Measurements from ENCODE around the gene IDS. TPM values are rescaled to one million over a fixed set of nuclear protein-coding genes. Genes with fewer than 3 reads are reported as not detected.

Gene IDS
- total and polyA plus RNA-seq, 3 donors from 2014 or later = 25.3 to 38.4 (median 30.2) TPM

DNA sequence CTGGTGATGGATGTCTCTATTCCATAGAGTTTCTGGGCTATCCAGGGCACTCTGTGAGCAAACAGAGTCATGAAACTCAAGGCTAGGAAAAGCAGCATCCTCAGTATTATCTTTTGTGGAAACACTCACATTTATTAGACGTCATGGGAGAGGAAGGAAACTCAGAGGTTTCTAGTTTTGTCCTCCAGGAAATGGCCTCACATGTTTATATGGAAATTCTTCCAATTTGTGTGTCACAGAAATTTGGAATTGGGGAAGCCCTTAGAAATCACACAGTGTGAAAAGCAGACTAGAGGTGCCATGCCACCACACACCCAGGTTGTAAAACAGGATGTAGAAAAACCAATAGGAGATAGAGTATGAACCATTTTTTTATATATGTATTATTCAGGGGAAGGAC is 31.1 kb downstream of the IDS start:
- WGBS, 2 donors = 55 to 86% methylated on average over 1 of the region's 1 CpG

GRCh38 chrX:149473092-149473491 is 32.0 kb downstream of the IDS start:
- Histone ChIP-seq H3K4me3 (no peak overlapping the region), H3K9me3 (no peaks in the 10 kb centered on the region), H3K27ac (no peak overlapping the region), H3K4me1 (no peaks in the 10 kb centered on the region), H3K27me3 (no peaks in the 10 kb centered on the region), H3K36me3 (ENCODE audit: low read depth, missing control alignments) (no peaks in the 10 kb centered on the region)
- TF ChIP-seq, protein P1, sequence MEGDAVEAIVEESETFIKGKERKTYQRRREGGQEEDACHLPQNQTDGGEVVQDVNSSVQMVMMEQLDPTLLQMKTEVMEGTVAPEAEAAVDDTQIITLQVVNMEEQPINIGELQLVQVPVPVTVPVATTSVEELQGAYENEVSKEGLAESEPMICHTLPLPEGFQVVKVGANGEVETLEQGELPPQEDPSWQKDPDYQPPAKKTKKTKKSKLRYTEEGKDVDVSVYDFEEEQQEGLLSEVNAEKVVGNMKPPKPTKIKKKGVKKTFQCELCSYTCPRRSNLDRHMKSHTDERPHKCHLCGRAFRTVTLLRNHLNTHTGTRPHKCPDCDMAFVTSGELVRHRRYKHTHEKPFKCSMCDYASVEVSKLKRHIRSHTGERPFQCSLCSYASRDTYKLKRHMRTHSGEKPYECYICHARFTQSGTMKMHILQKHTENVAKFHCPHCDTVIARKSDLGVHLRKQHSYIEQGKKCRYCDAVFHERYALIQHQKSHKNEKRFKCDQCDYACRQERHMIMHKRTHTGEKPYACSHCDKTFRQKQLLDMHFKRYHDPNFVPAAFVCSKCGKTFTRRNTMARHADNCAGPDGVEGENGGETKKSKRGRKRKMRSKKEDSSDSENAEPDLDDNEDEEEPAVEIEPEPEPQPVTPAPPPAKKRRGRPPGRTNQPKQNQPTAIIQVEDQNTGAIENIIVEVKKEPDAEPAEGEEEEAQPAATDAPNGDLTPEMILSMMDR (IDR thresholded peaks at IDR 0.05) = no peak
- TF ChIP-seq POLR2A (IDR thresholded peaks at IDR 0.05) = no peak
- 92 to 100% methylated on average over 1 of the region's 1 CpG for WGBS, 2 donors
- no peak for DNase-seq
- intact Hi-C loops (cut with DNase I; ENCODE audit: low total_unique reads) = no loop called here

More for the DNA sequence above, 31.1 kb downstream of the IDS start:
- Histone ChIP-seq H3K27ac (no peak overlapping the region), H3K4me3 (no peak overlapping the region), H3K27me3 (no peaks in the 10 kb centered on the region), H3K9me3 (no peaks in the 10 kb centered on the region), H3K4me1 (no peaks in the 10 kb centered on the region), H3K36me3 (ENCODE audit: low read depth, missing control alignments) (no peaks in the 10 kb centered on the region)
- no peak for DNase-seq
- TF ChIP-seq, protein P1 (IDR thresholded peaks at IDR 0.05) = no peak
- TF ChIP-seq POLR2A (IDR thresholded peaks at IDR 0.05) = no peak
- intact Hi-C loops (cut with DNase I; ENCODE audit: low total_unique reads) = no loop called here

DNA sequence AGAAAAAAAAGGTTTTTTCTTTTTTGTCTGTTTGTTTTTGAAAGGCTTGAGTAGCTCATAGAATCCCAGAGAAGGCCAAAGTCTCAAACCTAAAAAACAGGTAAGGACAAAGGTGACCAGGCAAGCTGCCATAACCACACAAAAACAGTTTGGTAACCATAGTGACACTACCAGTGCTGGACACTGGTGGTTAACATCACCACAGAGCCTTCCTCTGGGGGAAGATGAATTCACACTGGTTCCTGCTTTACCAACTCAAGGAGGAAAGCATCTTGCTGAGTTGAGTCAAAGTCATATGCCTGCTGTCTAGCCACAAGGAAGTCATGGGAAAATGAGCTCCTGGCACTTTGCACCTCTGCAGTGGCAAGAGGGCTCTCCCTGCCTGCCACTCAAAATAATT is 32.5 kb downstream of the IDS start:
- Histone ChIP-seq H3K4me3 (no peak overlapping the region), H3K27me3 (no peaks in the 10 kb centered on the region), H3K36me3 (ENCODE audit: low read depth, missing control alignments) (no peaks in the 10 kb centered on the region), H3K4me1 (no peaks in the 10 kb centered on the region), H3K9me3 (no peaks in the 10 kb centered on the region), H3K27ac (no peak overlapping the region)
- TF ChIP-seq POLR2A (IDR thresholded peaks at IDR 0.05) = no peak
- TF ChIP-seq, protein P1 (IDR thresholded peaks at IDR 0.05) = no peak
- intact Hi-C loops (cut with DNase I; ENCODE audit: low total_unique reads) = no loop called here
- no peak for DNase-seq

- 63 to 83% methylated on average over 8 of the region's 8 CpGs for WGBS, 2 donors
- Histone ChIP-seq H3K9me3 (no peaks in the 10 kb centered on the region), H3K27ac (no peak overlapping the region), H3K27me3 (no peaks in the 10 kb centered on the region), H3K4me1 (no peaks in the 10 kb centered on the region), H3K4me3 (no peak overlapping the region), H3K36me3 (ENCODE audit: low read depth, missing control alignments) (no peaks in the 10 kb centered on the region)
- intact Hi-C loops (cut with DNase I; ENCODE audit: low total_unique reads) = no loop called here
- DNase-seq = no peak
- TF ChIP-seq POLR2A (IDR thresholded peaks at IDR 0.05) = no peak
- TF ChIP-seq, protein P1 (IDR thresholded peaks at IDR 0.05) = no peak
These were observed 33.7 kb downstream of the IDS start for GRCh38 chrX:149471397-149471796.

GRCh38 chrX:149470955-149471354 is 34.2 kb downstream of the IDS start:
- Histone ChIP-seq H3K9me3 (no peaks in the 10 kb centered on the region), H3K4me1 (no peaks in the 10 kb centered on the region), H3K27me3 (no peaks in the 10 kb centered on the region), H3K27ac (no peak overlapping the region), H3K36me3 (ENCODE audit: low read depth, missing control alignments) (no peaks in the 10 kb centered on the region), H3K4me3 (no peak overlapping the region)
- 0 to 4% methylated on average over 2 to 22 of the region's 23 CpGs for WGBS, 2 donors
- peak; percentile 80 for DNase-seq
- intact Hi-C loops (cut with DNase I; ENCODE audit: low total_unique reads) = no loop called here
- TF ChIP-seq POLR2A (IDR thresholded peaks at IDR 0.05) = no peak
- TF ChIP-seq, protein P1 (IDR thresholded peaks at IDR 0.05) = peak; percentile 63 to 72 (median 66)

Data from testis (tissue), 3 donors.